ENCODE measurements around the gene PIEZO1. TPM values are rescaled to one million over a fixed set of nuclear protein-coding genes. Genes with fewer than 3 reads are reported as not detected.

PIEZO1 gene
- total and polyA plus RNA-seq, 2 experiments from 2014 or later = 30.4 to 70.1 TPM

DNA sequence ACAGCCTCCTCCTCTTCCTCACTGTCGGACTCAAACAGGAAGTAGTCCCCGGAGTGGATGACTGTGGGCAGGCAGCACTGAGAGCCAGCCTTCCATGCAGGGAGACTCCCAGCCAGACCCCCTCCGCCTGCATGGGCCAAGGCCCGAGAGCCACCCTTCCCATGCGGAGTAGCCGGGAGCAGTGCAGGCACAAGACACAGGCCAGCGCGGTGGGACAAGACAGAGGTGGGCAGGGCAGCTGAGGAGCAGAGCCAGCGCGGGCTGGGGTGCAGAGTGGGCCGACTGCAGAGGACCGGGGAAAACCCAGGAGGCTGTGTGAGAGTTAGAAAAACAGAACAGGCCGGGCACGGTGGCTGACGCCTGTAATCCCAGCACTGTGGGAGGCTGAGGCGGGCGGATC is 61.1 kb downstream of the PIEZO1 start:
- Mint-ChIP-seq H3K27ac (no peak overlapping the region), H3K36me3 (ENCODE audit: low read depth) (peaks cover 12% of the 10 kb centered on the region; the same call in 2 of the 3 replicates), H3K27me3 (ENCODE audit: insufficient read depth, low read depth, poor library complexity) (peaks cover 20% of the 10 kb centered on the region), H3K9me3 (no peaks in the 10 kb centered on the region), H3K4me1 (no peaks in the 10 kb centered on the region), H3K4me3 (no peak overlapping the region)
- no peaks in the 10 kb centered on the region for H4K20me1 ChIP-seq (replicated peaks; ENCODE audit: insufficient read depth)
- no peaks in the 10 kb centered on the region for H3K79me2 ChIP-seq (replicated peaks; ENCODE audit: insufficient read depth)
- no peak for TF ChIP-seq NANOG (IDR thresholded peaks at IDR 0.05; ENCODE audit: borderline replicate concordance)
- TF ChIP-seq EZH2phosphoT487 (IDR thresholded peaks at IDR 0.05; ENCODE audit: unreplicated experiment) = no peak
- TF ChIP-seq STAT1 (IDR thresholded peaks at IDR 0.05; ENCODE audit: unreplicated experiment) = no peak
- H3K27ac ChIP-seq (ENCODE audit: low read depth) = no peak overlapping the region
- no peak overlapping the region for H2AFZ ChIP-seq
- H3K4me2 ChIP-seq = no peak overlapping the region
- H3K9me2 ChIP-seq (ENCODE audit: insufficient read depth) = no peaks in the 10 kb centered on the region
- DNase-seq (ENCODE audit: low spot score) (no peak), ATAC-seq (no peak)
- H3K36me3 ChIP-seq (ENCODE audit: insufficient read depth) = no peaks in the 10 kb centered on the region
- no peaks in the 10 kb centered on the region for H3K27me3 ChIP-seq (ENCODE audit: insufficient read depth)
- H3F3A ChIP-seq (replicated peaks; ENCODE audit: low read depth) = no peaks in the 10 kb centered on the region
- H3K4me3 ChIP-seq = no peak overlapping the region
- H3K4me1 ChIP-seq (ENCODE audit: insufficient read depth) = no peaks in the 10 kb centered on the region

DNA sequence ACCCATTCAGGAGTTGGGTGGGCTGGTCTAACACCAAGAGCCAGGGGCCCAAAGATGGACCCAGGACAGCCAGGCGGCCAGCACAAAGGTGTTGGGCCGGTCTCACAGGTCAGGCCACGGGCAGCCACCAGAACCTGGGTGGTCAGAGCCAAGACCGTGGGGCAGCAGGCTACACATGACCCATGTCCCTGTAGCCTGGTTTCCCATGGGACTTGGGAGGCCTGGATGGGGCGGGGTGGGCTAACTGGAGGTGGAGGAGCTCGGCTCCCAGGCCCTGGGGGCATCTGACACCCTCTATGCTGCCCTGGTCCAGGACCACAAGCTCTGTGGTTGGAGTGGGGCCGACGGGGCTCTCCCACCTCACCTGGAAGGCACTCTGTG is 61.5 kb downstream of the PIEZO1 start:
- DNase-seq (ENCODE audit: low spot score) (no peak), ATAC-seq (no peak)
- TF ChIP-seq, protein P1, sequence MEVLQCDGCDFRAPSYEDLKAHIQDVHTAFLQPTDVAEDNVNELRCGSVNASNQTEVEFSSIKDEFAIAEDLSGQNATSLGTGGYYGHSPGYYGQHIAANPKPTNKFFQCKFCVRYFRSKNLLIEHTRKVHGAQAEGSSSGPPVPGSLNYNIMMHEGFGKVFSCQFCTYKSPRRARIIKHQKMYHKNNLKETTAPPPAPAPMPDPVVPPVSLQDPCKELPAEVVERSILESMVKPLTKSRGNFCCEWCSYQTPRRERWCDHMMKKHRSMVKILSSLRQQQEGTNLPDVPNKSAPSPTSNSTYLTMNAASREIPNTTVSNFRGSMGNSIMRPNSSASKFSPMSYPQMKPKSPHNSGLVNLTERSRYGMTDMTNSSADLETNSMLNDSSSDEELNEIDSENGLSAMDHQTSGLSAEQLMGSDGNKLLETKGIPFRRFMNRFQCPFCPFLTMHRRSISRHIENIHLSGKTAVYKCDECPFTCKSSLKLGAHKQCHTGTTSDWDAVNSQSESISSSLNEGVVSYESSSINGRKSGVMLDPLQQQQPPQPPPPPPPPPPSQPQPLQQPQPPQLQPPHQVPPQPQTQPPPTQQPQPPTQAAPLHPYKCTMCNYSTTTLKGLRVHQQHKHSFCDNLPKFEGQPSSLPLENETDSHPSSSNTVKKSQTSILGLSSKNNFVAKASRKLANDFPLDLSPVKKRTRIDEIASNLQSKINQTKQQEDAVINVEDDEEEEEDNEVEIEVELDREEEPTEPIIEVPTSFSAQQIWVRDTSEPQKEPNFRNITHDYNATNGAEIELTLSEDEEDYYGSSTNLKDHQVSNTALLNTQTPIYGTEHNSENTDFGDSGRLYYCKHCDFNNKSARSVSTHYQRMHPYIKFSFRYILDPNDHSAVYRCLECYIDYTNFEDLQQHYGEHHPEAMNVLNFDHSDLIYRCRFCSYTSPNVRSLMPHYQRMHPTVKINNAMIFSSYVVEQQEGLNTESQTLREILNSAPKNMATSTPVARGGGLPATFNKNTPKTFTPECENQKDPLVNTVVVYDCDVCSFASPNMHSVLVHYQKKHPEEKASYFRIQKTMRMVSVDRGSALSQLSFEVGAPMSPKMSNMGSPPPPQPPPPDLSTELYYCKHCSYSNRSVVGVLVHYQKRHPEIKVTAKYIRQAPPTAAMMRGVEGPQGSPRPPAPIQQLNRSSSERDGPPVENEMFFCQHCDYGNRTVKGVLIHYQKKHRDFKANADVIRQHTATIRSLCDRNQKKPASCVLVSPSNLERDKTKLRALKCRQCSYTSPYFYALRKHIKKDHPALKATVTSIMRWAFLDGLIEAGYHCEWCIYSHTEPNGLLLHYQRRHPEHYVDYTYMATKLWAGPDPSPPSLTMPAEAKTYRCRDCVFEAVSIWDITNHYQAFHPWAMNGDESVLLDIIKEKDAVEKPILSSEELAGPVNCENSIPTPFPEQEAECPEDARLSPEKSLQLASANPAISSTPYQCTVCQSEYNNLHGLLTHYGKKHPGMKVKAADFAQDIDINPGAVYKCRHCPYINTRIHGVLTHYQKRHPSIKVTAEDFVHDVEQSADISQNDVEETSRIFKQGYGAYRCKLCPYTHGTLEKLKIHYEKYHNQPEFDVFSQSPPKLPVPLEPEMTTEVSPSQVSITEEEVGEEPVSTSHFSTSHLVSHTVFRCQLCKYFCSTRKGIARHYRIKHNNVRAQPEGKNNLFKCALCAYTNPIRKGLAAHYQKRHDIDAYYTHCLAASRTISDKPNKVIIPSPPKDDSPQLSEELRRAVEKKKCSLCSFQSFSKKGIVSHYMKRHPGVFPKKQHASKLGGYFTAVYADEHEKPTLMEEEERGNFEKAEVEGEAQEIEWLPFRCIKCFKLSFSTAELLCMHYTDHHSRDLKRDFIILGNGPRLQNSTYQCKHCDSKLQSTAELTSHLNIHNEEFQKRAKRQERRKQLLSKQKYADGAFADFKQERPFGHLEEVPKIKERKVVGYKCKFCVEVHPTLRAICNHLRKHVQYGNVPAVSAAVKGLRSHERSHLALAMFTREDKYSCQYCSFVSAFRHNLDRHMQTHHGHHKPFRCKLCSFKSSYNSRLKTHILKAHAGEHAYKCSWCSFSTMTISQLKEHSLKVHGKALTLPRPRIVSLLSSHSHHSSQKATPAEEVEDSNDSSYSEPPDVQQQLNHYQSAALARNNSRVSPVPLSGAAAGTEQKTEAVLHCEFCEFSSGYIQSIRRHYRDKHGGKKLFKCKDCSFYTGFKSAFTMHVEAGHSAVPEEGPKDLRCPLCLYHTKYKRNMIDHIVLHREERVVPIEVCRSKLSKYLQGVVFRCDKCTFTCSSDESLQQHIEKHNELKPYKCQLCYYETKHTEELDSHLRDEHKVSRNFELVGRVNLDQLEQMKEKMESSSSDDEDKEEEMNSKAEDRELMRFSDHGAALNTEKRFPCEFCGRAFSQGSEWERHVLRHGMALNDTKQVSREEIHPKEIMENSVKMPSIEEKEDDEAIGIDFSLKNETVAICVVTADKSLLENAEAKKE (CRISPR knock-in tag; IDR thresholded peaks at IDR 0.05) = no peak
- TF ChIP-seq EZH2phosphoT487 (IDR thresholded peaks at IDR 0.05; ENCODE audit: unreplicated experiment) (no peak), ZNF114 (CRISPR knock-in tag; IDR thresholded peaks at IDR 0.05) (no peak), POLR2AphosphoS5 (IDR thresholded peaks at IDR 0.05; ENCODE audit: low read depth) (no peak)
- TF ChIP-seq, protein P2, sequence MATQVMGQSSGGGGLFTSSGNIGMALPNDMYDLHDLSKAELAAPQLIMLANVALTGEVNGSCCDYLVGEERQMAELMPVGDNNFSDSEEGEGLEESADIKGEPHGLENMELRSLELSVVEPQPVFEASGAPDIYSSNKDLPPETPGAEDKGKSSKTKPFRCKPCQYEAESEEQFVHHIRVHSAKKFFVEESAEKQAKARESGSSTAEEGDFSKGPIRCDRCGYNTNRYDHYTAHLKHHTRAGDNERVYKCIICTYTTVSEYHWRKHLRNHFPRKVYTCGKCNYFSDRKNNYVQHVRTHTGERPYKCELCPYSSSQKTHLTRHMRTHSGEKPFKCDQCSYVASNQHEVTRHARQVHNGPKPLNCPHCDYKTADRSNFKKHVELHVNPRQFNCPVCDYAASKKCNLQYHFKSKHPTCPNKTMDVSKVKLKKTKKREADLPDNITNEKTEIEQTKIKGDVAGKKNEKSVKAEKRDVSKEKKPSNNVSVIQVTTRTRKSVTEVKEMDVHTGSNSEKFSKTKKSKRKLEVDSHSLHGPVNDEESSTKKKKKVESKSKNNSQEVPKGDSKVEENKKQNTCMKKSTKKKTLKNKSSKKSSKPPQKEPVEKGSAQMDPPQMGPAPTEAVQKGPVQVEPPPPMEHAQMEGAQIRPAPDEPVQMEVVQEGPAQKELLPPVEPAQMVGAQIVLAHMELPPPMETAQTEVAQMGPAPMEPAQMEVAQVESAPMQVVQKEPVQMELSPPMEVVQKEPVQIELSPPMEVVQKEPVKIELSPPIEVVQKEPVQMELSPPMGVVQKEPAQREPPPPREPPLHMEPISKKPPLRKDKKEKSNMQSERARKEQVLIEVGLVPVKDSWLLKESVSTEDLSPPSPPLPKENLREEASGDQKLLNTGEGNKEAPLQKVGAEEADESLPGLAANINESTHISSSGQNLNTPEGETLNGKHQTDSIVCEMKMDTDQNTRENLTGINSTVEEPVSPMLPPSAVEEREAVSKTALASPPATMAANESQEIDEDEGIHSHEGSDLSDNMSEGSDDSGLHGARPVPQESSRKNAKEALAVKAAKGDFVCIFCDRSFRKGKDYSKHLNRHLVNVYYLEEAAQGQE (IDR thresholded peaks at IDR 0.05; ENCODE audit: unreplicated experiment) = no peak
- TF ChIP-seq, protein P3, sequence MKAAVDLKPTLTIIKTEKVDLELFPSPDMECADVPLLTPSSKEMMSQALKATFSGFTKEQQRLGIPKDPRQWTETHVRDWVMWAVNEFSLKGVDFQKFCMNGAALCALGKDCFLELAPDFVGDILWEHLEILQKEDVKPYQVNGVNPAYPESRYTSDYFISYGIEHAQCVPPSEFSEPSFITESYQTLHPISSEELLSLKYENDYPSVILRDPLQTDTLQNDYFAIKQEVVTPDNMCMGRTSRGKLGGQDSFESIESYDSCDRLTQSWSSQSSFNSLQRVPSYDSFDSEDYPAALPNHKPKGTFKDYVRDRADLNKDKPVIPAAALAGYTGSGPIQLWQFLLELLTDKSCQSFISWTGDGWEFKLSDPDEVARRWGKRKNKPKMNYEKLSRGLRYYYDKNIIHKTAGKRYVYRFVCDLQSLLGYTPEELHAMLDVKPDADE (IDR thresholded peaks at IDR 0.05) = no peak
- TF ChIP-seq, protein P4, sequence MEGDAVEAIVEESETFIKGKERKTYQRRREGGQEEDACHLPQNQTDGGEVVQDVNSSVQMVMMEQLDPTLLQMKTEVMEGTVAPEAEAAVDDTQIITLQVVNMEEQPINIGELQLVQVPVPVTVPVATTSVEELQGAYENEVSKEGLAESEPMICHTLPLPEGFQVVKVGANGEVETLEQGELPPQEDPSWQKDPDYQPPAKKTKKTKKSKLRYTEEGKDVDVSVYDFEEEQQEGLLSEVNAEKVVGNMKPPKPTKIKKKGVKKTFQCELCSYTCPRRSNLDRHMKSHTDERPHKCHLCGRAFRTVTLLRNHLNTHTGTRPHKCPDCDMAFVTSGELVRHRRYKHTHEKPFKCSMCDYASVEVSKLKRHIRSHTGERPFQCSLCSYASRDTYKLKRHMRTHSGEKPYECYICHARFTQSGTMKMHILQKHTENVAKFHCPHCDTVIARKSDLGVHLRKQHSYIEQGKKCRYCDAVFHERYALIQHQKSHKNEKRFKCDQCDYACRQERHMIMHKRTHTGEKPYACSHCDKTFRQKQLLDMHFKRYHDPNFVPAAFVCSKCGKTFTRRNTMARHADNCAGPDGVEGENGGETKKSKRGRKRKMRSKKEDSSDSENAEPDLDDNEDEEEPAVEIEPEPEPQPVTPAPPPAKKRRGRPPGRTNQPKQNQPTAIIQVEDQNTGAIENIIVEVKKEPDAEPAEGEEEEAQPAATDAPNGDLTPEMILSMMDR (conservative IDR thresholded peaks at IDR 0.05; ENCODE audit: low read depth in 2 of 2) = no peak
- Mint-ChIP-seq H3K27ac (no peak overlapping the region), H3K9me3 (no peaks in the 10 kb centered on the region), H3K4me3 (no peak overlapping the region), H3K36me3 (ENCODE audit: low read depth) (peaks cover 12% of the 10 kb centered on the region; the same call in 2 of the 3 replicates), H3K27me3 (ENCODE audit: insufficient read depth, low read depth, poor library complexity) (peaks cover 20% of the 10 kb centered on the region), H3K4me1 (no peaks in the 10 kb centered on the region)
- Histone ChIP-seq H3K27me3 (ENCODE audit: insufficient read depth) (no peaks in the 10 kb centered on the region), H3K4me1 (ENCODE audit: insufficient read depth) (no peaks in the 10 kb centered on the region), H3K4me2 (no peak overlapping the region), H3F3A (replicated peaks; ENCODE audit: low read depth) (no peaks in the 10 kb centered on the region), H3K4me3 (no peak overlapping the region), H3K36me3 (ENCODE audit: insufficient read depth) (no peaks in the 10 kb centered on the region), H3K27ac (ENCODE audit: low read depth) (no peak overlapping the region), H4K20me1 (replicated peaks; ENCODE audit: insufficient read depth) (no peaks in the 10 kb centered on the region), H3K9me2 (ENCODE audit: insufficient read depth) (no peaks in the 10 kb centered on the region), H2AFZ (no peak overlapping the region), H3K79me2 (replicated peaks; ENCODE audit: insufficient read depth) (no peaks in the 10 kb centered on the region)

All from GM23338 (cell line).